ENCODE results near the gene FNDC3A.

DNA sequence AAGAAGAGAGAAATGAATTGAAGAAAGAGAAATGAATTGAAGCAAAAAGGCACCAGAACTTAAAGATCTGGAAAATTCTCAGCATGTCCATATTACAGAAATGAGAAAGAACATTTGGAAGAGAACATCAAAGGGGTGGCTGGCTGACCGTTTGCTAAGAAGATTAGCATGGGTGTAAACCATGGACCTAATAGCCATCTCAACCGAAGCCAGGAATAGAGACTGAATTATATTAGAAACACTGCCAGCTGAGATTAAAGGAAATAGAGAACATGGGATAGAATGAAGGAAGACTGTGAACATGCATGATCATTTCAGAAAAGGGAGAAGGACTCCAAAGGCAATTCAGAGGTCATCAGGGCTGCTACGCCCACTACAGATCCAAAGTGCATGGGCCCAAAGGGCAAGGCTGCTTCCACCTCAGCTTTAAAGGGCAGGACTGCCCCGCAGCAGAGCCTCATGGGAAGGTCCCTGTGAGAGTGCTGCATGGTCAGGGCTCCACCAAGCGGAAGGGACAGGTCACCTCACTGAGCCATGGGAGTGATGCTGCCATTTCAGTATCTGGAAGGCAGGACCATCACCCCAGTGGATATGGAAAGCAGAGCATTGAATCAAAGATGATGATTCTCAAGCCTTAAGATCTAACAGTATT lies 23.1 kb downstream of the FNDC3A start:
- no peak for TF ChIP-seq YY1 (IDR thresholded peaks at IDR 0.05; ENCODE audit: insufficient read depth, insufficient read length)
- TF ChIP-seq ZNF274 (IDR thresholded peaks at IDR 0.05; ENCODE audit: low read depth, low read length): no peak

All from NT2/D1 (cell line).